KMS-11 (cell line): ENCODE results near the gene ENTPD6.
"Not testable (repeated sequence)": the region's sequence is repeated elsewhere in the genome, so short reads cannot be mapped to it uniquely, and the experiment has no call there.

ENCODE experiments used
- H2AFZ ChIP-seq: fragments of 200-600 bp; sonication (generic); 2 replicates; pipeline ENCODE4 v1.6.1; 2016; ENCODE audit warnings: antibody characterized with exemption, mixed run types, low read depth
- H3K27ac ChIP-seq: fragments of 200-600 bp; sonication (generic); 2 replicates; pipeline ENCODE4 v1.6.1; 2016; ENCODE audit warnings: mild to moderate bottlenecking, mixed run types
- H3K27me3 ChIP-seq: fragments of 200-600 bp; sonication (generic); 2 replicates; pipeline ENCODE4 v1.6.1; 2017; ENCODE audit warnings: mild to moderate bottlenecking, low read depth, mixed run types, moderate library complexity; ENCODE audit not compliant: insufficient read depth
- H3K36me3 ChIP-seq: fragments of 200-600 bp; sonication (generic); 2 replicates; pipeline ENCODE4 v1.6.1; 2017; ENCODE audit warnings: mild to moderate bottlenecking, mixed run types; ENCODE audit not compliant: insufficient read depth
- H3K4me1 ChIP-seq: fragments of 200-600 bp; sonication (generic); 2 replicates; pipeline ENCODE4 v1.6.1; 2016; ENCODE audit warnings: mild to moderate bottlenecking, low read depth, mixed run types; ENCODE audit not compliant: poor library complexity, severe bottlenecking
- H3K4me2 ChIP-seq: fragments of 200-600 bp; sonication (generic); 2 replicates; pipeline ENCODE4 v1.7.0; 2016; ENCODE audit warnings: mild to moderate bottlenecking, mixed run types
- H3K4me3 ChIP-seq: fragments of 200-600 bp; sonication (generic); IDR thresholded peaks from 2 replicates; pipeline ENCODE4 v1.6.1; 2017; ENCODE audit warnings: low read depth, low read length, mixed read lengths; ENCODE audit not compliant: insufficient read depth
- H3K79me2 ChIP-seq: fragments of 200-600 bp; sonication (generic); 2 replicates; pipeline ENCODE4 v1.6.1; 2016; ENCODE audit warnings: low read depth, mixed run types; ENCODE audit not compliant: insufficient read depth
- H3K9ac ChIP-seq: fragments of 200-600 bp; sonication (generic); 2 replicates; pipeline ENCODE4 v1.6.1; 2016; ENCODE audit warnings: mild to moderate bottlenecking, mixed run types
- H4K20me1 ChIP-seq: fragments of 200-600 bp; sonication (generic); 2 replicates; pipeline ENCODE4 v1.6.1; 2016; ENCODE audit warnings: mild to moderate bottlenecking, mixed run types; ENCODE audit not compliant: insufficient read depth
- TF ChIP-seq, protein P1 (sequence below): fragments of 200-600 bp; sonication (generic); conservative IDR thresholded peaks from 2 replicates; pipeline ENCODE4 v1.6.1; 2017; ENCODE audit warnings: low read depth, mild to moderate bottlenecking, antibody characterized with exemption, low read length, moderate library complexity, mixed read lengths

Gene ENTPD6

GRCh38 chr20:25241659-25241955 lies 46.1 kb downstream of the ENTPD6 start:
- H3K4me2 ChIP-seq, H4K20me1 ChIP-seq, H3K27ac ChIP-seq, H3K9ac ChIP-seq, H3K4me3 ChIP-seq, H3K79me2 ChIP-seq, H2AFZ ChIP-seq, H3K27me3 ChIP-seq, H3K36me3 ChIP-seq: not testable (repeated sequence)
- peaks cover 10% of the 10 kb centered on the region for H3K4me1 ChIP-seq

DNA sequence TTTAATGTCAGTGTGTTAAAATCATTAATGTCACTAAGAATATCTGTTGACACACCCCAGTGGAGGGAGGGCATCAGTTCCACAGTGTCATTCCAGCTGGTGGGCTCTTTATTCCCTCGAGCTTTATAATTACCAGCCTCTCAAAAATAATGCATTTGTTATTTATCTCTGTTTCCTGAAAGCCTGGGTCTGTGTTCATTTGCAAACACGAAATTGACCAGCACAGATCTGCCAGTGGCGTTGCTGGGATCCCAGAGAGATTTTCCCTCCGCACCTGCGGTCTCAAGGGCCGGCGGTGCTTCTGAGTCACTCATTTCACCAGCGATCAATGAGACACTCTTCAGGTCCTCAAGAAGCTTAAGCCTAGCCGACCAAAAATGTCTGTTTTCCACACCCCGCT lies 46.7 kb downstream of the ENTPD6 start:
- H3K4me1 ChIP-seq, result peaks cover 16% of the 10 kb centered on the region
- no peak overlapping the region for H3K4me2 ChIP-seq
- H3K27ac ChIP-seq, result no peak overlapping the region
- TF ChIP-seq, protein P1, sequence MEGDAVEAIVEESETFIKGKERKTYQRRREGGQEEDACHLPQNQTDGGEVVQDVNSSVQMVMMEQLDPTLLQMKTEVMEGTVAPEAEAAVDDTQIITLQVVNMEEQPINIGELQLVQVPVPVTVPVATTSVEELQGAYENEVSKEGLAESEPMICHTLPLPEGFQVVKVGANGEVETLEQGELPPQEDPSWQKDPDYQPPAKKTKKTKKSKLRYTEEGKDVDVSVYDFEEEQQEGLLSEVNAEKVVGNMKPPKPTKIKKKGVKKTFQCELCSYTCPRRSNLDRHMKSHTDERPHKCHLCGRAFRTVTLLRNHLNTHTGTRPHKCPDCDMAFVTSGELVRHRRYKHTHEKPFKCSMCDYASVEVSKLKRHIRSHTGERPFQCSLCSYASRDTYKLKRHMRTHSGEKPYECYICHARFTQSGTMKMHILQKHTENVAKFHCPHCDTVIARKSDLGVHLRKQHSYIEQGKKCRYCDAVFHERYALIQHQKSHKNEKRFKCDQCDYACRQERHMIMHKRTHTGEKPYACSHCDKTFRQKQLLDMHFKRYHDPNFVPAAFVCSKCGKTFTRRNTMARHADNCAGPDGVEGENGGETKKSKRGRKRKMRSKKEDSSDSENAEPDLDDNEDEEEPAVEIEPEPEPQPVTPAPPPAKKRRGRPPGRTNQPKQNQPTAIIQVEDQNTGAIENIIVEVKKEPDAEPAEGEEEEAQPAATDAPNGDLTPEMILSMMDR, result no peak
- H4K20me1 ChIP-seq, result no peaks in the 10 kb centered on the region
- H3K79me2 ChIP-seq, result no peaks in the 10 kb centered on the region
- H3K36me3 ChIP-seq, result no peaks in the 10 kb centered on the region
- no peak overlapping the region for H2AFZ ChIP-seq
- no peak overlapping the region for H3K4me3 ChIP-seq
- no peak overlapping the region for H3K9ac ChIP-seq
- no peaks in the 10 kb centered on the region for H3K27me3 ChIP-seq

- Histone ChIP-seq H3K27ac (no peak overlapping the region), H3K79me2 (no peaks in the 10 kb centered on the region), H3K27me3 (no peaks in the 10 kb centered on the region), H4K20me1 (no peaks in the 10 kb centered on the region), H3K4me3 (no peak overlapping the region), H3K4me1 (peaks cover 16% of the 10 kb centered on the region), H3K4me2 (no peak overlapping the region), H3K9ac (no peak overlapping the region), H2AFZ (no peak overlapping the region), H3K36me3 (no peaks in the 10 kb centered on the region)
- TF ChIP-seq, protein P1, result no peak
Observed at GRCh38 chr20:25243416-25243979, 48.0 kb downstream of the ENTPD6 start.

GRCh38 chr20:25244976-25245375 lies 49.5 kb downstream of the ENTPD6 start:
- Histone ChIP-seq H3K4me1 (peaks cover 24% of the 10 kb centered on the region), H3K36me3 (no peaks in the 10 kb centered on the region), H3K4me2 (no peak overlapping the region), H3K27ac (no peak overlapping the region), H4K20me1 (no peaks in the 10 kb centered on the region), H3K27me3 (no peaks in the 10 kb centered on the region), H3K4me3 (no peak overlapping the region), H3K9ac (no peak overlapping the region), H3K79me2 (peaks cover 15% of the 10 kb centered on the region), H2AFZ (no peak overlapping the region)
- TF ChIP-seq, protein P1, result no peak

- no peak overlapping the region for H3K4me3 ChIP-seq
- H2AFZ ChIP-seq, result no peak overlapping the region
- no peak overlapping the region for H3K9ac ChIP-seq
- no peak overlapping the region for H3K4me2 ChIP-seq
- H3K36me3 ChIP-seq, result no peaks in the 10 kb centered on the region
- TF ChIP-seq, protein P1, result no peak
- H3K27ac ChIP-seq, result no peak overlapping the region
- H3K27me3 ChIP-seq, result no peaks in the 10 kb centered on the region
- peaks cover 20% of the 10 kb centered on the region for H3K79me2 ChIP-seq
- H3K4me1 ChIP-seq, result peaks cover 28% of the 10 kb centered on the region
- H4K20me1 ChIP-seq, result no peaks in the 10 kb centered on the region
Observed at GRCh38 chr20:25245461-25245860, 49.9 kb downstream of the ENTPD6 start.
